HL-60 (cell line): ENCODE measurements around the gene SIGLEC11.
"Not testable (repeated sequence)": the region's sequence is repeated elsewhere in the genome, so short reads cannot be mapped to it uniquely, and the experiment has no call there.

Experiments used
- DNase-seq, 2 experiments: peaks; one replicate each; pipeline ENCODE4 v3.0.0-alpha.2; 2010 to 2020; ENCODE audit warnings: low read depth in 1 of 2, low spot score in 1 of 2
- H3K27ac ChIP-seq: fragments of 250-450 bp; sonication (Bioruptor Pico); replicated peaks from 2 replicates; pipeline ENCODE4 v1.5.1; 2020; ENCODE audit warnings: mild to moderate bottlenecking, moderate library complexity
- H3K27me3 ChIP-seq: fragments of 250-450 bp; sonication (Bioruptor Pico); 2 replicates; pipeline ENCODE4 v1.5.1; 2021; ENCODE audit warnings: mild to moderate bottlenecking, moderate library complexity; ENCODE audit not compliant: insufficient read depth, poor library complexity, severe bottlenecking
- H3K4me3 ChIP-seq: replicated peaks from 2 replicates; pipeline ENCODE4 v1.5.1; 2011; ENCODE audit warnings: mild to moderate bottlenecking, control low read depth, low read length; ENCODE audit not compliant: insufficient read depth
- GABPA ChIP-seq: IDR thresholded peaks from 2 replicates; pipeline ENCODE4 v1.6.1; 2012; ENCODE audit warnings: low read depth
- POLR2AphosphoS5 ChIP-seq: IDR thresholded peaks from 2 replicates; pipeline ENCODE4 v1.6.1; 2012; ENCODE audit warnings: low read depth
- REST ChIP-seq: IDR thresholded peaks from 2 replicates; pipeline ENCODE4 v1.6.1; 2012; ENCODE audit warnings: low read depth; ENCODE audit not compliant: insufficient replicate concordance
- SPI1 ChIP-seq: IDR thresholded peaks from 2 replicates; pipeline ENCODE4 v1.6.1; 2012; ENCODE audit warnings: low read depth, mild to moderate bottlenecking, borderline replicate concordance
- TF ChIP-seq, protein P1 (sequence below): IDR thresholded peaks from one replicate; pipeline ENCODE4 v1.5.1; 2011; ENCODE audit warnings: low read length, control low read depth, inconsistent platforms; ENCODE audit not compliant: insufficient read depth

SIGLEC11 gene

GRCh38 chr19:49927526-49928264 is 33.3 kb downstream of the SIGLEC11 start:
- no peaks in the 10 kb centered on the region for H3K27me3 ChIP-seq
- no peak for TF ChIP-seq SPI1
- TF ChIP-seq GABPA = no peak
- no peak for TF ChIP-seq POLR2AphosphoS5
- TF ChIP-seq, protein P1, sequence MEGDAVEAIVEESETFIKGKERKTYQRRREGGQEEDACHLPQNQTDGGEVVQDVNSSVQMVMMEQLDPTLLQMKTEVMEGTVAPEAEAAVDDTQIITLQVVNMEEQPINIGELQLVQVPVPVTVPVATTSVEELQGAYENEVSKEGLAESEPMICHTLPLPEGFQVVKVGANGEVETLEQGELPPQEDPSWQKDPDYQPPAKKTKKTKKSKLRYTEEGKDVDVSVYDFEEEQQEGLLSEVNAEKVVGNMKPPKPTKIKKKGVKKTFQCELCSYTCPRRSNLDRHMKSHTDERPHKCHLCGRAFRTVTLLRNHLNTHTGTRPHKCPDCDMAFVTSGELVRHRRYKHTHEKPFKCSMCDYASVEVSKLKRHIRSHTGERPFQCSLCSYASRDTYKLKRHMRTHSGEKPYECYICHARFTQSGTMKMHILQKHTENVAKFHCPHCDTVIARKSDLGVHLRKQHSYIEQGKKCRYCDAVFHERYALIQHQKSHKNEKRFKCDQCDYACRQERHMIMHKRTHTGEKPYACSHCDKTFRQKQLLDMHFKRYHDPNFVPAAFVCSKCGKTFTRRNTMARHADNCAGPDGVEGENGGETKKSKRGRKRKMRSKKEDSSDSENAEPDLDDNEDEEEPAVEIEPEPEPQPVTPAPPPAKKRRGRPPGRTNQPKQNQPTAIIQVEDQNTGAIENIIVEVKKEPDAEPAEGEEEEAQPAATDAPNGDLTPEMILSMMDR = no peak
- no peak for TF ChIP-seq REST
- H3K4me3 ChIP-seq = peak overlapping the region; percentile 77
- H3K27ac ChIP-seq = peak overlapping the region; percentile 99
- DNase-seq = no peak

DNA sequence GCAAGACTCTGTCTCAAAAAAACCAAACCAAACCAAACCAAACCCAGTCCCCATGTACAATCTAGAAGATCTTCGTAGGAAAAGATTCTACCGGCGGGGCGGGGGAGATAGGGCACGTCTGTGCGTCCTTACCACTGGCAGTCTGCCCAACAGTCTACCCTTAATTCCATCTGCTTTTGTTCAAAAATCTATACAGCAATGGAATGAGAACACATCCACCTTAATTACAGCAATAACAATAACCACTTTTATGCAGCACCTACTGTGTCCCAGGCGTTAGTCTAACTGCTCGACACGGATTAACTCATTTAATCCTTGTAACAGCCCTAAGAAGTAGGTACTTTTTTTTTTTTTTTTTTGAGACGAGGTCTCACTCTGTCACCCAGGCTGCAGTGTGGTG is 34.5 kb downstream of the SIGLEC11 start:
- Histone ChIP-seq H3K27me3 (no peaks in the 10 kb centered on the region), H3K27ac (no peak overlapping the region), H3K4me3 (no peak overlapping the region)
- DNase-seq = no peak
- TF ChIP-seq REST (no peak), SPI1 (no peak), GABPA (no peak), POLR2AphosphoS5 (no peak)
- TF ChIP-seq, protein P1 = no peak

- Histone ChIP-seq H3K27ac (no peak overlapping the region), H3K4me3 (no peak overlapping the region), H3K27me3 (no peaks in the 10 kb centered on the region)
- TF ChIP-seq GABPA = no peak
- TF ChIP-seq REST = no peak
- TF ChIP-seq SPI1 = no peak
- TF ChIP-seq, protein P1 = no peak
- TF ChIP-seq POLR2AphosphoS5 = no peak
- no peak for DNase-seq
These were observed 35.5 kb downstream of the SIGLEC11 start for GRCh38 chr19:49925486-49925885.

GRCh38 chr19:49924881-49925210 is 36.1 kb downstream of the SIGLEC11 start:
- not testable (repeated sequence) for H3K27me3 ChIP-seq, DNase-seq, H3K4me3 ChIP-seq
- H3K27ac ChIP-seq = peak overlapping the region; percentile 66
